ENCODE measurements around the gene TSPAN19.

- TF ChIP-seq CTCF (conservative IDR thresholded peaks at IDR 0.05) = no peak
- no peak for TF ChIP-seq EZH2 (IDR thresholded peaks at IDR 0.05; ENCODE audit: low read depth)
Observed at GRCh38 chr12:84983289-84983688, 52.8 kb downstream of the TSPAN19 start.

Measured in PC-9 (cell line).